Hepatocyte (in vitro differentiated cells): ENCODE results near the gene EEFSEC.

ENCODE experiments used
- CTCF ChIP-seq: fragments of 200-600 bp; sonication (generic); IDR thresholded peaks from 2 replicates; pipeline ENCODE4 v1.5.1; 2016; ENCODE audit warnings: antibody characterized with exemption, mild to moderate bottlenecking; ENCODE audit not compliant: poor library complexity
- EZH2 ChIP-seq: fragments of 200-600 bp; sonication (generic); IDR thresholded peaks from 2 replicates; pipeline ENCODE4 v1.6.1; 2016; ENCODE audit warnings: antibody characterized with exemption, mild to moderate bottlenecking, borderline replicate concordance

GRCh38 chr3:128307781-128308469, 154.6 kb downstream of the EEFSEC start:
- TF ChIP-seq EZH2 (no peak), CTCF (no peak)
